ENCODE results near the gene MED16.
"Not testable (repeated sequence)": the region's sequence is repeated elsewhere in the genome, so short reads cannot be mapped to it uniquely, and the experiment has no call there.

MED16 gene

GRCh38 chr19:848386-848921, 44.5 kb downstream of the MED16 start:
- Histone ChIP-seq H3K9me3 (replicated peaks in 1 of 11) (no peaks in the 10 kb centered on the region), H3K4me1 (peaks cover 5 to 22% (median 9%) of the 10 kb centered on the region in 10 experiments; a peak in 15 of 20 replicates), H3K36me3 (no peaks in the 10 kb centered on the region), H3K9ac (no peak overlapping the region), H3K27ac (no peak overlapping the region), H4K20me1 (peaks cover 0 to 28% (median 0%) of the 10 kb centered on the region in 11 experiments; a peak in 8 of 22 replicates), H3K4me3 (no peak overlapping the region), H3K27me3 (peaks cover 72 to 94% (median 91%) of the 10 kb centered on the region in 11 experiments), H3K4me2 (peak overlapping the region in 1 of 11 experiments; percentile 15; a peak in 2 of 22 replicates)
- no peak for TF ChIP-seq Cebpa-rat (IDR thresholded peaks at IDR 0.05)

- H3K4me2 ChIP-seq = no peak overlapping the region
Observed at GRCh38 chr19:845707-846521, 47.1 kb downstream of the MED16 start.

GRCh38 chr19:844546-844971, 48.4 kb downstream of the MED16 start:
- no peak for TF ChIP-seq Cebpa-rat (IDR thresholded peaks at IDR 0.05)
- peaks cover 70 to 89% (median 80%) of the 10 kb centered on the region in 11 experiments for H3K27me3 ChIP-seq
- peaks cover 10 to 33% (median 22%) of the 10 kb centered on the region in 10 experiments for H3K4me1 ChIP-seq
- H4K20me1 ChIP-seq = peaks cover 0 to 33% (median 5%) of the 10 kb centered on the region in 11 experiments; a peak in 9 of 22 replicates
- H3K9me3 ChIP-seq (replicated peaks in 1 of 11) = no peaks in the 10 kb centered on the region
- H3K4me3 ChIP-seq = no peak overlapping the region
- no peak overlapping the region for H3K4me2 ChIP-seq
- H3K27ac ChIP-seq = no peak overlapping the region
- H3K9ac ChIP-seq = no peak overlapping the region
- H3K36me3 ChIP-seq = no peaks in the 10 kb centered on the region

More at GRCh38 chr19:845707-846521, 47.1 kb downstream of the MED16 start:
- Histone ChIP-seq H3K4me1 (peaks cover 6 to 22% (median 9%) of the 10 kb centered on the region in 10 experiments; a peak in 18 of 20 replicates), H3K27me3 (peaks cover 77 to 100% (median 93%) of the 10 kb centered on the region in 11 experiments), H3K27ac (no peak overlapping the region), H4K20me1 (peaks cover 0 to 33% (median 5%) of the 10 kb centered on the region in 11 experiments; a peak in 9 of 22 replicates), H3K9ac (no peak overlapping the region), H3K36me3 (no peaks in the 10 kb centered on the region), H3K4me3 (no peak overlapping the region), H3K9me3 (replicated peaks in 1 of 11) (no peaks in the 10 kb centered on the region)
- TF ChIP-seq Cebpa-rat (IDR thresholded peaks at IDR 0.05) = no peak

GRCh38 chr19:843836-844545, 49.0 kb downstream of the MED16 start:
- TF ChIP-seq Cebpa-rat (IDR thresholded peaks at IDR 0.05) = no peak
- no peak overlapping the region for H3K27ac ChIP-seq
- peaks cover 65 to 83% (median 74%) of the 10 kb centered on the region in 11 experiments for H3K27me3 ChIP-seq
- H4K20me1 ChIP-seq = peaks cover 0 to 33% (median 5%) of the 10 kb centered on the region in 11 experiments; a peak in 9 of 22 replicates
- H3K36me3 ChIP-seq = no peaks in the 10 kb centered on the region
- no peaks in the 10 kb centered on the region for H3K9me3 ChIP-seq (replicated peaks in 1 of 11)
- peaks cover 16 to 38% (median 28%) of the 10 kb centered on the region in 10 experiments for H3K4me1 ChIP-seq
- no peak overlapping the region for H3K9ac ChIP-seq
- H3K4me3 ChIP-seq = no peak overlapping the region
- H3K4me2 ChIP-seq = no peak overlapping the region

GRCh38 chr19:843180-843835, 49.7 kb downstream of the MED16 start:
- no peak overlapping the region for H3K9ac ChIP-seq
- H3K4me2 ChIP-seq = no peak overlapping the region
- H3K36me3 ChIP-seq = no peaks in the 10 kb centered on the region
- H3K27ac ChIP-seq = no peak overlapping the region
- TF ChIP-seq Cebpa-rat (IDR thresholded peaks at IDR 0.05) = no peak
- no peaks in the 10 kb centered on the region for H3K9me3 ChIP-seq (replicated peaks in 1 of 11)
- peaks cover 19 to 43% (median 32%) of the 10 kb centered on the region in 10 experiments for H3K4me1 ChIP-seq
- H3K4me3 ChIP-seq = no peak overlapping the region
- peaks cover 0 to 33% (median 5%) of the 10 kb centered on the region in 11 experiments; a peak in 9 of 22 replicates for H4K20me1 ChIP-seq
- H3K27me3 ChIP-seq = peaks cover 59 to 76% (median 68%) of the 10 kb centered on the region in 11 experiments

- H4K20me1 ChIP-seq = peaks cover 0 to 32% (median 5%) of the 10 kb centered on the region in 11 experiments; a peak in 9 of 22 replicates
- H3K4me2 ChIP-seq; H3K4me3 ChIP-seq; H3K9ac ChIP-seq; H3K36me3 ChIP-seq; H3K9me3 ChIP-seq (replicated peaks in 1 of 11); H3K27ac ChIP-seq: not testable (repeated sequence)
- peaks cover 19 to 40% (median 28%) of the 10 kb centered on the region in 10 experiments for H3K4me1 ChIP-seq
- peaks cover 54 to 71% (median 62%) of the 10 kb centered on the region in 11 experiments for H3K27me3 ChIP-seq
Observed at GRCh38 chr19:842802-843179, 50.2 kb downstream of the MED16 start.

- peak within 1 kb of the TSS; percentile 41 to 80 (median 74); a peak in 21 of 22 replicates for H3K4me2 ChIP-seq
- H3K4me1 ChIP-seq = peaks cover 19 to 44% (median 30%) of the 10 kb centered on the region in 10 experiments
- peak within 1 kb of the TSS in 1 of 11 experiments; percentile 49; a peak in 2 of 22 replicates for H3K9ac ChIP-seq
- TF ChIP-seq Cebpa-rat (IDR thresholded peaks at IDR 0.05) = peak in 1 of 11 experiments; percentile 18; a peak in 1 of 22 replicates
- no peaks in the 10 kb centered on the region for H3K36me3 ChIP-seq
- H4K20me1 ChIP-seq = peaks cover 0 to 20% (median 0%) of the 10 kb centered on the region in 11 experiments; a peak in 7 of 22 replicates
- no peak within 1 kb of the TSS for H3K27ac ChIP-seq
- H3K4me3 ChIP-seq = no peak within 1 kb of the TSS
- peaks cover 40 to 60% (median 49%) of the 10 kb centered on the region in 11 experiments for H3K27me3 ChIP-seq
- no peaks in the 10 kb centered on the region for H3K9me3 ChIP-seq (replicated peaks in 1 of 11)
Observed at GRCh38 chr19:840519-841206, 52.3 kb downstream of the MED16 start, which contains the start of gene PRTN3. Gene PRTN3, plus strand, starts transcription at chr19:840999. Its CDS starts 10 bp downstream, at chr19:841009.
